ENCODE results near the gene NDUFS8. TPM values are rescaled to one million over a fixed set of nuclear protein-coding genes. Genes with fewer than 3 reads are reported as not detected.
"Not testable (repeated sequence)": the region's sequence is repeated elsewhere in the genome, so short reads cannot be mapped to it uniquely, and the experiment has no call there.

NDUFS8 gene
- 138 and 167 TPM in 2 replicates for total RNA-seq (2014; rRNA removed; shearing (Covaris generic))

DNA sequence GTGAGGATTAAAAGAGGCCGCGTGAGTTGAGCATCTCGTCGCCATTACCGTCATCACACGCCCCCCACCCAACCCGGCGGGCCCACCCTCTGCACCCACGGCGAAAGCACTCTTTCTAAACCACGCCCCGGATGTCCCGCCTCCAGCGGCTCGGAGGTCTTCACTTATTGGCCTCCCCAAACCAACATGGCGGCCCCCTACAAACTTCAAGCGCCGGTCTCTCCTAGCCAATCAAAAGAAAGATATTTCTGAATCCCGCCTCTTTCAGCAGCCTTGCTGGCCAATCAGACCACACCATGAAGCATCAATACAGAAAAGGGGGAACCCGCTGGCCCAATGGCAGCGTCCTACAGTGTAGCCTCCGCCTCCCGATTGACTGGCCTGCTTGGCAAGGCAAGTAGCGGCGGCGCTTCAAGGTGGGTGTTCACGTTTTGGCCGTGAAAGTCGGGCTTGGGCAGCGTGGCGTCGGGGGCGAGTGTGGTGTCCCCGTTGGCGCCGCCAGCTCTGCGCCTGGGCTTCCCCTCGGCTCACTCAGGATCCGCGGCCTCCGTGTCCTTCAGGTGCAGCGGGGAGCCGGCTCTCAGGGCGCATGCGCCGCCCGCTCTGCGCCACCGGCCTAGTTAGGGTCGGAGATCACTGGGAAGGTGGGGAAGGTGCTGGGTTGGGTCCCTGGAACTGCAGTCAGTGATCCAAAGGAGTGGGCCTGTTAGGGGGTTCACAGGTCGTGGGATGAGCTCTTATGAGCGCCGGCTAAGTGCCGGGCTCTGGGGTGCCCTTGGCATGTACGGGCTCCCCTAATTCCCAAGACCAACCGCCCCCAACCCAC is at the start of gene NDUFS8:
Gene NDUFS8 (plus strand): TSS at position 364 of the 826 bp plus-strand sequence. CDS start 1,471 bp downstream, outside the sequence.
- peak; percentile 98 for DNase-seq (ENCODE audit: low spot score)

GRCh38 chr11:67981226-67981625 is 49.3 kb upstream of the NDUFS8 start:
- not testable (repeated sequence) for DNase-seq (ENCODE audit: low spot score)

GRCh38 chr11:67982255-67982857 is 48.1 kb upstream of the NDUFS8 start:
- not testable (repeated sequence) for DNase-seq (ENCODE audit: low spot score)

DNA sequence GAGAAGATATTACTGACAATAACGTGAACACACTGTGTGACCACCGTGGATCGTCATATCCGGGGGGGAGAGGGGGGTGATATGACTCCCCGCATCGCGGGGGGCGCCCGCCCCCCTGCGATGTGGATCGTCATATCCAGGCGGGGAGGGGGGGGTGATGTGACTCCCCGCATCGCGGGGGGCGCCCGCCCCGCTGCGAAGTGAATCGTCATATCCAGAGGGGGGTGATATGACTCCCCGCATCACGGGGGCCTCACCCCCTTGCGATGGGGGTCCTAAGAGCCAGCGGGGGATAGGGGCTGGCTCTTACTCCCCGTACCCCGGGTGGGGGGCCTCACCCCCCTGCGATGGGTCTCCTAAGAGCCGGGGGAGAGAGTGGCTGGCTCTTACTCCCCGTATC is 46.5 kb upstream of the NDUFS8 start:
- DNase-seq (ENCODE audit: low spot score): no peak

GRCh38 chr11:67985302-67985701 is 45.2 kb upstream of the NDUFS8 start:
- not testable (repeated sequence) for DNase-seq (ENCODE audit: low spot score)

GRCh38 chr11:67990546-67991346 is 39.7 kb upstream of the NDUFS8 start:
- DNase-seq (ENCODE audit: low spot score): not testable (repeated sequence)

GRCh38 chr11:67991347-67992121 is 38.9 kb upstream of the NDUFS8 start:
- DNase-seq (ENCODE audit: low spot score): not testable (repeated sequence)

DNA sequence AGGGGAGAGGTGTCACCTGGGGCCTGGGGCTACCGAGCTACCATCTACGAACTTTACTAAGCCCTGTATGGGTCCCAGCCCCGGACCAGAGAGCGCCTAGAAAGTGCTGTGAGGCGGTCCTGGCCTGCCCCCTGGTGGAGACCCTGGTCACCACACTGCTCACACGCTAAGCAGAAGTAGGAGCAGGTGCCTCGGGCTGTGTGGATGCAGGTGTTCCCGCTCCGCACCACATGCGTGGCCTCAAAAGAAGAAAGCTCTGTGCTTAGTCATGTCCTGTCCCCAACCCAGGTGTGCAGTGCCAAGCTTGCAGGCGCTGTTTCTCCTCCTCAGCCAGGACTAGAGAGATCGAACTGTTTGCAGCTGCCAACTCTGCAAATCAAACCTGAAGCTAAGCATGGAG is 36.7 kb upstream of the NDUFS8 start:
- not testable (repeated sequence) for DNase-seq (ENCODE audit: low spot score)

GRCh38 chr11:67994387-67994786 is 36.1 kb upstream of the NDUFS8 start:
- not testable (repeated sequence) for DNase-seq (ENCODE audit: low spot score)

- DNase-seq (ENCODE audit: low spot score): not testable (repeated sequence)
Measured at GRCh38 chr11:67995129-67995528, 35.4 kb upstream of the NDUFS8 start.

GRCh38 chr11:67995579-67995978 is 34.9 kb upstream of the NDUFS8 start:
- DNase-seq (ENCODE audit: low spot score): not testable (repeated sequence)

DNA sequence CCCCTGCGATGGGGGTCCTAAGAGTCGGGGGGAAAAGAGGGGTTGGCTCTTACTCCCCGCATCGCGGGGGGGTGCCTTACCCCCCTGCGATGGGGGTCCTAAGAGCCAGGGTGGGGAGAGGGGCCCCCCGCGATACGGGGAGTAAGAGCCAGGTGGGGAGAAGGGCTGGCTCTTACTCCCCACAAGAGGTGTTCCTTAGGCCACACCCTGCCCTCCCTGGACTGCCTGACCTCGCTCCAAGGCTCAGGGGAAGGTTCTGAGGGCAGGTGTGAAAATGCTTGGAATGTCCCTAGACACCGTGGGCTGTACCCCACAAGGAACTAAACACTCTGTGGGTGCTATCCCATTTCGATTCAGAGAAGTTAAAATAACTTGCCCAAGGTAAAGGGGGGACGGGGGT is 34.4 kb upstream of the NDUFS8 start:
- no peak for DNase-seq (ENCODE audit: low spot score)

DNA sequence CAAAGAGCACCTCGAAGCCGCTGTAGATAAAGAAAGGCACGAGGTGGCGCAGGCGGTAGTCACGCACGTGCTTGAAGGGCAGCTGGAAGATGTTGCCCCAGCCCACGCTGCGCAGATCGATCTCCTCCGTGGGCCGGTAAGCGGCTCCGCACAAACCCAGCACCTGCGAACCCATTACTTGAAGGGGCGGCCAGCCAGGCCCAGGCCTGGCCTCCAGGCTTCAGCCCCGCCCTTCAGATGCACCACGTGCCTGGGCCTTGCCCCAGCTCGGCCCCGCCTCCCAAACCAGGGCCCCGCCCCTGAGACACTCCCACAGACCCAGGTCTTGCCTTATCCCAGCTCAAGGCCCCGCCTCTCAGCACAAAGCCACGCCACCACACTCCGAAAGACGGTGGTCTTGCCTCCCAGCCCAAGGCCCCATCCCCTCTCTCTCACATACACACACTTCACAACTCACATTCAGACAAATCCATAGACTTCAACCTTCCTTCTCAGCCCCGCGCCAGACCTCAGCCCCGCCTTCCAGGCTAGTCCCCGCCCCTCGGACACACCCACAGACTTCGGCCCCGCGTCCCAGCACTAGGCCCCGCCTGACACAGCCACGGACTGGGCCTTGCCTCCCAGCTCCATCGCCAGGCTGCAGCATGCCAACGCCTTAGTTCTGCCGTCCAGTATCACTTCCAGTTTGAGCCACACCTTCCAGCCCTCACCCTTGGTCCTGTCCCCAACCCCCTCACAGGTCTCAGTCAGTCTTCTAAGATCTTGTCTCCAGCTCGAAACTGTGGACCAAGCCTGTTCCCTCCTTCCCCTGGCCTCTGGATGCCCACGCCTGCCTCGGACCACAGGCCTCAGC is 33.6 kb upstream of the NDUFS8 start:
- peak; percentile 11 for DNase-seq (ENCODE audit: low spot score)

GRCh38 chr11:67997475-67997921 is 33.0 kb upstream of the NDUFS8 start:
- no peak for DNase-seq (ENCODE audit: low spot score)

- DNase-seq (ENCODE audit: low spot score): no peak
Measured at GRCh38 chr11:67998150-67999045, 32.1 kb upstream of the NDUFS8 start.

- no peak for DNase-seq (ENCODE audit: low spot score)
Measured at GRCh38 chr11:67999201-67999629, 31.3 kb upstream of the NDUFS8 start.

DNA sequence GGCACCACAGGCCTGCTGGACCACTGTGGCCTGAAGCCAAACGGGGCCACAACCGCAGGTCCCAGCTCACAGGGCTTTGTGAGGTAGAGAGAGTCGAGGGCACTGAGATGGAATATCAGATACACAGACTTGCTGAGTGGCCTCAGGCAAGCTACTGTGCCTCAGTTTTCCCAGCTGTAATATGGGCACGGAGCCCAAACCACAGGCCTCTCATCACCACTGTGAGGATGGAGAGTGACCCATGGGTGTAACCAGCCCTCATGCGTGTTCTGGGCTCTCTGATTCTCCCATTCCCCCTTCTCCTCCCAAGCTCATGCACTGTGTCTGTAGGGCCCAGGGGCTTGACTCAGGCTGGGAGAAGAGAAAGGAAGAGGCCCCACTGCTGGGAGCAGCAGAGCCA is 30.8 kb upstream of the NDUFS8 start:
- DNase-seq (ENCODE audit: low spot score): no peak

DNA sequence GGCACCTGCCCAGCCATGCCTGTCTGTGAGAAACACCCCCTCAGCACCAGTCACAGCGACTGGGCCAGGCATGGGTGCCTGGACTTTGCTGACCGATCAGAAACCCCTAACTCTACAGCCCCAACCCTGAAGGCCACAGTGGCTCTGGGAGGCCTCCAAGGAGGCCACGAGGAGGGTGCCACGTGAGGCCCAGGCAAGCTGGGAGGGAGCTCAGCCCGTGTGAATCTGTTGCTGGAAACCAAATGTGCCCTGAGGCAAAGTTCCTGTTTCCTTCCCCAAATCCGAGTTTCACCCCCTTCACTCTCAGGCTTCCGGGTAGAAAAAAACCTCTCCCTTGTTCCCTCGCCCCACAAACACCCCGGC is 27.9 kb upstream of the NDUFS8 start:
- no peak for DNase-seq (ENCODE audit: low spot score)
